Hippocampal formation (tissue), 2 donors: ENCODE data around the gene VCP.

Experiments used
- DNase-seq, 2 donors: peaks; one replicate each; lab custom pipeline; 2025; lab: John Stamatoyannopoulos, UW

Gene VCP

DNA sequence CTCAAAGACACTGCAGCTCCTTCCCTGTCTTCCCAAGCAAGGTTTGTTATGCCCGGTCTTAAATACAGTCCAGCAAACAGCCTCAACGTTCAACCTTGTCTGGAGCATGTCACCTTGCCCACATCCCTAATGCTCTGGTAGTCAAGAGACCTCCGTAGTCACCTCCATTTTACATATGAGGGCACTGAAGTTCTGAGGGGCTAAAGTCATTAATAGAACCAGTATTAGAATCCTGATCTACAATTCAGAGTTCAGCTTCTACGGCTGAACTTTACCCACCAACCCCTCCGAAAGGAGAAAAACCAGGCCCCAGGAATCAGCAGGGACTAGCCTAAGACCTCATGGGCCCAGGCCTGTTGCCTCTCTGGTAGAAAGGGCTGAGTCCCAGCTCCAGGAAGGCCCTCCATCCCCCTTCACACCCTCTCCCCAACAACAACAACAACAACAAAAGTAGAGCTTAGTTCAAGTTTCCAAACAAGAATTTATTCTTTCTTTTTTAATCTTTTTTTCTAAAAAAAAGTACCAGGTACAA lies 31.3 kb upstream of the VCP start:
- DNase-seq: no peak

GRCh38 chr9:35102769-35103659 lies 30.6 kb upstream of the VCP start, which contains the start of gene STOML2:
STOML2 (minus strand) TSS chr9:35103131; CDS start chr9:35103094, 37 bp downstream.
- peak; percentile 93 to 96 for DNase-seq

- no peak for DNase-seq
These were observed 30.0 kb upstream of the VCP start for GRCh38 chr9:35102465-35102768.

DNA sequence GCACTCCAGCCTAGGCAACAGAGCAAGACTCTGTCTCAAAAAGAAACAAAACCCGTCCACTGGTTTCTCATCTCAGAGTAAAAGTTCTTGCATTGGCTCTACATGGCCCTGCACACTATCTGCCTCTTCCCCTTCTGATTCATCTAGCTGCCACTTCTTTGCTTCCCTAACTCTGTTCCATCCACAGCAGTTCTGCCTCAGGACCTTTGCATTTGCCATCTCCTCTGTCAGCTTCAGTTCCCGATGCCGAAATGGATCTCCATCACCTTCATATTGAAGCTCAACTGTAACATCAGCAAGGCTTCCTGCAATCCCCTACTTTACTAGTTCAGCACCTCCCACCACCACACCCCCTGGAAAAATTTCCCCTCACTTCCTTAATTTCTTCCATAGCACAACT lies 25.1 kb upstream of the VCP start:
- DNase-seq: no peak

GRCh38 chr9:35096035-35096849 lies 23.8 kb upstream of the VCP start, which contains the start of gene PIGO:
PIGO (minus strand) TSS chr9:35096591; CDS start chr9:35095565, 1,026 bp downstream.
- DNase-seq: peak; percentile 79 to 82

DNA sequence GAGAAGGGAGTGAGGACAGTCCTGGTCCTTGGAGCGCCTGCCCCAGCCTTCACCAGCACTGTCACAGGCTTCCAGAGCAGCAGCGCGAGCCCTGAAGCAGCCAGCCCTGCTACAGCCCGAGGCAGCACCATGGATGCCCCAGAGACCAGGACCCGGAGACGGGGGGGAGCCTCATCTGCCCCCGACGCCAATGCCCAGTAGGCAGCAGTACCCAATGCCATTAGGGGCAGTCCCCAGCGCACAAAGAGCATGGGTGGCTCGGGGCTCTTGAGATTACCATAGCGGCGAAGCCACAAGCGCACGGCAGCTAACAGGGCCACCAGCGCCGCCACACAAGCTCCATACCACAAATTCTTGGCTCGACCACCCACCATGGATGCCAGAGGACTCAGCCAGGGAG lies 19.1 kb upstream of the VCP start:
- no peak for DNase-seq

- DNase-seq: no peak
These were observed 17.0 kb upstream of the VCP start for GRCh38 chr9:35089434-35089833.

- no peak for DNase-seq
These were observed 12.7 kb upstream of the VCP start for GRCh38 chr9:35085078-35085477.

GRCh38 chr9:35079426-35080341 lies 7.3 kb upstream of the VCP start, which contains the start of gene FANCG:
FANCG (minus strand) TSS chr9:35079942; CDS start chr9:35079524, 418 bp downstream.
- peak; percentile 90 for DNase-seq

GRCh38 chr9:35079041-35079425 lies 6.6 kb upstream of the VCP start:
- DNase-seq: no peak

DNA sequence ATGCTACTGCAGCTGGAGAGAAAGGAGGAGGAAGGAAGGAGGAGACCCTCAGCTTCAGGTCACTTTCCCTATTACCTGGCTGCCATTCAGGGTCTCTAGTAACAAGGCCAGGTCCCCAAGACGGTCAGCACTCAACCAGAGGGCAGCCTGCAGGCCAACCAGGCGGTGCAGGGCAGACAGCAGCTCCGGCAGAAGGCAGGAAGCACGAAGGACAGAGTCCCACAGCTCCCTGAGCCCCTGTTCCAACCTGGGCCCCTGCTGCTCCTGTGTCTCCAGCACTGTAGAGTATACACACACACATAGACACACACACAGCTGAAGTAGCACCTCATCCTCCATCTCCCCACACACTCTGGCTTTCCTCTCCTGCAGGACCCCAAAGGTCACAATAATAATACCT lies 5.6 kb upstream of the VCP start:
- no peak for DNase-seq

- DNase-seq: no peak
These were observed 4.4 kb upstream of the VCP start for GRCh38 chr9:35076848-35077247.

DNA sequence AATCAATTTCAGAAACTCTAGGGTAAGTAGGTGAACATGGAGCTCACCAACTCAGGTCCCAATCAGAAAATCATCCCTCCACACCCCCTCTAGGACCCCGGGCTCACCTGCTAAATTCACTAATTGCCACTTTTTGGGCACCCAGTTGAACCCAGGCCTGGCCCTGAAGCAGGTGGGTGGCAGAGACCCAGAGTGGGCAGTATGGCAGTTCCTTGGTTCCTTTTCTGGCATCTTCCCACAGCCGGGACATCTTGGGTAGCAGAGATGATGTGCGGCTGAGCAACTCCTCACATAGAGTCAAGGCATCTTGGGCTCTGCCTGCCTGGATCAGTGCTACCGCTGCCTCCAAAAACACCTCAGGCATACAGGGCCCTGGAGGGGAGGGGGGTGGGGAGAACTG lies 2.9 kb upstream of the VCP start:
- DNase-seq: no peak

DNA sequence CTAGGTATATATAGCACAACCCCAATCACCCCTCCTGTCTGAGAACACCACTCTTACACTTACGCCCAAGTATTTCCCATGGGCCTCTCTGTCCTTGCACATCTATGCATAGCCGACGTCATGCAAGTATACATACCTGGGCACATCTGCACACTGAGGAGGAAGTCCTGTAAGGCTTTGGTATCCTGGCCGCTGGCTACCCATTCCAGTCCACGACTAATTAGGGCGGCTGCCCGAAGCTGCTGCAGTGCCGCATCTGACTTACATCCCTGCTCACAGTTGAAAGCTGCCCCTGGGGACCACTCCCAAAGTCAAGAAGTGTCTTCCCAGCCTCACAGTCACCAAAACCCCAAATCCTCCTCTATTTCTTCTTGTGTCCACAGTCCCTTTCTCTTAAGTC lies 2.4 kb upstream of the VCP start:
- no peak for DNase-seq

GRCh38 chr9:35074141-35074540 lies 1.7 kb upstream of the VCP start:
- no peak for DNase-seq

DNA sequence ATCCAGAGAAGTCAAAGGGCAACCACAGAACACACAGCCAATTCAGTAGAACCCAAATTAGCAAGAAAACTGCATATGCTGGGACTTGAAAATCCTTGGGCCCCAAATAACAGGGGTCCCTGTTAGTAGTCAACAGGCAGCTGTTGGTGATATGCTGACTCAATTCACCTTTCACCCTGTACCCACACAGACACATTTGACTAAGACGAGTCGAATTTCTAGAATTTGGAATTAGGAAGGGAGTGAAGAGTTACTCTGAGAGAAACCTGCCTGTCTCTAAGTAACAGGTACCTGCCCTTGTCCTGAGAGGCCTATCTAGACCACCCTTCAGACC lies 821 bp upstream of the VCP start:
- no peak for DNase-seq

- peak; percentile 18 to 73 for DNase-seq
These were observed 488 bp downstream of the VCP start for GRCh38 chr9:35071814-35072460.

GRCh38 chr9:35070823-35071813 lies 1.3 kb downstream of the VCP start:
- no peak for DNase-seq

- no peak for DNase-seq
These were observed 3.4 kb downstream of the VCP start for GRCh38 chr9:35069020-35069419.

DNA sequence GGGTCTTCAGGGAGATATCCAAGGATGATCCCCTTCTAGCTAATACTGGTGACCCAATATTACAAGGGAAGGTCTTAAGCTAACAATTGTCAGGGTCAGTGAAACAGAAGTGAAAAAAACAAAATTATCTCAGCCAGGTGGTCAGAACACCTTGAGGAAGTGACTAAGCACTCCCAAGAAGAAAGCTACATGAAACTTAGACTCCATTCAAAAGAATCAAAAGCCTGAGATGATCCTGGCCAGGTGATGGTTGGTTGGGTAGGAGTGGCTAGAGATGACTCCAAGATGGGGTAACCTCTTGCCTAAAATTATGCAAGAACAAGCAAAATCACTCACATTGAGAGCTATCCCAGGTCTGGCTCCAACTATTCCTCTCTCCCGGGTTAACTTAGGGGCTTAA lies 5.4 kb downstream of the VCP start:
- no peak for DNase-seq
